Stimulated activated naive CD4-positive, alpha-beta T cell treated with Interleukin-2 at 50 U/mL for 16 hours (primary cell): ENCODE results near the gene CFAP58.
"Not testable (repeated sequence)": the region's sequence is repeated elsewhere in the genome, so short reads cannot be mapped to it uniquely, and the experiment has no call there.

Source experiments
- DNase-seq: peaks from one replicate; lab custom pipeline; 2025; lab: John Stamatoyannopoulos, UW

CFAP58 gene

DNA sequence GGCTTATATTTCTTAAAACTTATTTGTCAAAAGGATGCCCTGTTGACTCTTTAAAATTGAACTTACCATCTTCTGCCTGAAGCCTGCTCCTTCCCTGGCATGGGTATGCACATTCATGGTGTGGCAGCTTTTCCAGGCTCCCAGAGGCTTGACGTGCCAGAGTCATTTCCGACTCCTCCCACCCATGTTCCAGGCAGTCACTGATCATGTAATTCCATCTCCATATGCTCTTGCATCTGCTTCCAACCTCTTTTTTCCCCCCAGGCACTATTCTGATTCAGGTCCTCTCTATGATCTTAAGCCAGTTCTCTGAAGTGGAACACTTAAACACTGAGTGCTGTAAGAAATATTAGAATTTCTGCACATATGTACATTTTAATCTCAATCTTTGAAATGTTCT lies 82.2 kb downstream of the CFAP58 start:
- DNase-seq: no peak

DNA sequence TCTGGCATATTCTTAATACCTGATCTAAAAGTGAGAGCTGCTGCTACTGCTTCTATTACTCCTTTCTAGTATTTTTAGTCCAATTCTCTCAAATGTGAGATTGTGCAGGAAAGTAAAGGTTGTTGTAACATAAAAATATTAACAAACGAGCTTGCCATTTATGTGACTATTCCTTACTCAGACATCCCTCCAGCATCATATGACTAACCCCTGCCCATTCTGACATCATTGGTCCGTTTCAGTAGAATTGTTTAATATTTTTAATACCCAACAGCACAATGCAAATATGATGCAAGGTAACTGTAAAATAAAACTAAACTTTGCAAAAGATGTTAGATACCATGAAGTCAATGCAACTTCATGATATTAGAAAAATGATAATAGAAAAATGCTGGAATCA lies 83.6 kb downstream of the CFAP58 start:
- no peak for DNase-seq

DNA sequence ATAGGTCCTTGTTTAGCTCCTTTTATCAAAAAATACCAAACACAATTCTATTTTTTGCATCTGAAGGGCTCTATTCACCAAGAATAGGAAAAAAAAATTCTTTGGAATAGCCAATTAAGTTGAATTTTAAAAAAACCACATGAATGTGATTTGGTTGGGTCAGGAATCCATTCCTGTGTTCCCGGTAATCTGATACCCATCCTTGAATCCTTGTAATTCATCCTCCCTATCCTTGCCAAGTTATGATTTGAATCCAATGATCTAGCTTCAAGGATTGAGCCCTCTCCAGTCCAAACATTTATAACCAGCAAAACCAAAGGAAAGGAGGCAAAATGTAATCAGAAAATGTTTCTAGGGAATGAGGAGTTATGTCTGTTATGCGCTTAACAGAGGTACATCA lies 86.6 kb downstream of the CFAP58 start:
- no peak for DNase-seq

DNA sequence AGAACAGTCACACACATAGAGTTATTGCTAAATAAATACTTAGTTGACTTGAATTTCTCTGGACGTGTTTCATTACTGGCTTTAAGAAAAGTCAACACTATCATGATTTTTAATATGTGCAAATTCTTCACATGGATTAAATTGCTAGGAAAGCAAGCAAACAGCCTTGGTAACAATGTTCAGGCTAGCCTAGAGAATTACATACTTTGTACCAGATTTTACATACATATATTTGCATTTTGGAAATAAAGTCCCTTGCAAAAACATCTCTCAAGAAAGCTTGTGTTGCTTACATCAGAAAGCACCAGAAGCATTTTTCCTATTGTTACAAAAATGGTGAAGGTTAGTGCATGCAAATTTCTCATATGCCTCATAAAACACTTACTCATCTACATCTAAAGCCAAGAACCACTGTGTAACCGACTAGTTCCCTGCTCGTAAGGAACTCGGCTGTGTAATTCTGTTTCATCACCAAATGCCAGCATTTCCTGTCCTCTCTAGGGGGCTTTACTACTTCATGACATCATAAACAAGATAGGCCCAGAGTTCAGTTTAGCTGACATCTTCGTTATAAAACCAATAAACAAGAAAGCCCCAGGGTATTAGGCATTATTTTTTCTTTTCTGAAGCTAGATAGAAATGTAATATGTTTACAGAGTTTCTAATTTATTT lies 87.8 kb downstream of the CFAP58 start:
- DNase-seq: no peak

DNA sequence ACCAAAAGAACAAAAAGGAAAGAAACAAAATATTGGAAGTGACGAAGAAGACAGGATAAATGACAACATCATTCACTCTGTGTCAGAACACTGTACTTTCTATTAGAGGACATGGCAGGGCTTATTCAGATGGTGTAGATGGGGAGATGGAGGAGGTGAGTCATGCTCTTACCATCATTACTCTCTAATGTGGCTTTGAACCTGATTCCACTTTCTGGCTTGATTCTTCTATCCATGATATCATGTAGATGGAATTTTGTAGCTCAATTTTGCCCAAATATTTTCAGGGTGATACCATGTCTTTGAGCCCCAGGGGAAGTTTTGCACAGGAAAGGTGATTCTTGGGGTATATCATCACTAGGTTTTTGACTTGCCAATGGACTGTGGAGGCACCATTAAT lies 91.7 kb downstream of the CFAP58 start:
- no peak for DNase-seq

DNA sequence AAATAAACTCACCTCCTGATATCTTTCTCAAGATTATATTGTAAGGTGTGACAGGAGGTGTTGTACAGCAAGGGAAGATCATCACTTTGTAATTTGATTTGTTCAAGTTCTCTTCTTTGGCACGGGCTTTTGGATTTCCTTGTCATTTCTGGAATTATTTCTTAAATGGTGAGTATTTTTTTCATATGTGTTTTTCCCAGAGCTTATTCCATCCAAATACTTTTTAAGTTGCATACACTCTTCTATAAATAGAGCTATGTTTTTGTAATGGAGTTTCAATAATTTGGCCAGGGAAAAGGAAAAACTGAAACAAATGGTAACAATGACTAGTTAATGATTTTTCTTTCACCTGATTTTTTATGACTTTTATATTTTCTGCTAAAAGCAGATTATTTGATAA lies 92.5 kb downstream of the CFAP58 start:
- no peak for DNase-seq

DNA sequence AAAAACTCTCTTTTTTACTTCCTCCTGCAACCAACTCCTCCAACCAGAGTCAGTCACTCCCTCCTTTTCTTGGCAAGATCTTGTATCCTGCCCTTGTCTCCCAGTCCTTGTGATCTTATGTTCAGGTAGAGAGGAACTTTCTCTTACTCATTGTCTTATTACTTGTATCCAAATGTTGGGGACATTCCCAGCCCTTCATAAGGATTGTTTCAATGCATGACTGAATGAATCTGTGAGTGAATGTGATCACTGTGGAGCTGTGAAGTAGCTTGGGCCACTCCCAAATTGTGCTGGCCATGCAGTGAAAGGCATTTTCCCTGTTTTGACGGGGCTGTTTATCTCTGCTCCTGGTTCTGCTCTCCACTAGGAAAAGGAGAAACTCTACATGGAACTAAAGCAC lies 93.7 kb downstream of the CFAP58 start:
- no peak for DNase-seq

DNA sequence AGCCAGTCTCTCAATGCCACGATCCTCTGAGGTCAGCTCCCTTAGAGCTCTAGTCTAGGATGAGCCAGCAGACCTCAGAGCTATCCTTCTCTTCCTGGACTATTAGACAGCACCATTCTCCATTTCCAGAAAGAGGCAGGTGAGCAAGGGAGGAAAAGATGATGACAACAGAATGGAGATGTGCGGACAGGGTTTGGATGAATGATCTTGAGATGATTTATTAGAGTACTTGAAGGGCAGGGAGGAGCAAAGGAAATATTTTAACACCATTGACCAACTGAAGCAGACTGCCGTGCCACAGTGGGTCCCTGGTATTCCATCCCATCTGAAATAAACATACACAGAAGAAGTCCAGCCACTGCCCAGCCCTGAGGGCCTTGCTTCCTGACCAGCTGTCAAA lies 94.3 kb downstream of the CFAP58 start:
- DNase-seq: no peak

DNA sequence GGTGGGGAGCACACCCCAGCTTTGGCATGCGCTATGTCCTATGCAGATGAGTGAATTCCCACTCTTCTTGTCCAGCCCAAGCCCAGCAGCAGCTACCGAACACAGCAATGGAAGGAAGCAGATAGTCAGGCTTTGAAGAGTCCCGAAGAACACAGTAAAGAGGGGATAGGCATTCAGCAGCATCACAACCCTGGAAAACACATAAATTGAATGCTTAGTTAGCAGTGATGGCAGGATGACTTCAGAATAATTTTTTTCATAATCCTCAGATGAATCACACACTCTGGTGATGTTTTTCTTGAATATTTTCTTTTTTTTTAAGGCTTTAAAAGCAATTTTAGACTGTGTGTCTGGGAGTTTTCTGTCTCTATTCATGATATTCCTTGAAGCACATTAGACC lies 95.8 kb downstream of the CFAP58 start:
- DNase-seq: no peak

DNA sequence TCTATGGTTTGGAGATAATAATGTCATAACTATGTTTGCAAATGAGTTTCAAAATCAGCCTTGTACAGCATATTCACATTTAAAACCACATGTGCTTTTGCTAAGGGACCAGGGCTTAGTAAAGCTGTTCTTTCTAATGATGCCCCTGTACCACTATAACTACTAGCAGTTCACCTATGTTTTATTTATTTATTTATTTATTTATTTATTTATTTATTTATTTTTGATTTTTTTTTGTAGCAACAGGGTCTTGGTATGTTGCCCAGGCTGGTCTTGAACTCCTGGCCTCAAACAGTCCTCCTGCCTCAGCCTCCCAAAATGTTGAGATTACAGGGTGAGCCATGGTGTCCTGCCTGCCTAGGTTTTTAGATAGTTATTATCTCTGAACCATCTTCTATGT lies 96.9 kb downstream of the CFAP58 start:
- DNase-seq: no peak

DNA sequence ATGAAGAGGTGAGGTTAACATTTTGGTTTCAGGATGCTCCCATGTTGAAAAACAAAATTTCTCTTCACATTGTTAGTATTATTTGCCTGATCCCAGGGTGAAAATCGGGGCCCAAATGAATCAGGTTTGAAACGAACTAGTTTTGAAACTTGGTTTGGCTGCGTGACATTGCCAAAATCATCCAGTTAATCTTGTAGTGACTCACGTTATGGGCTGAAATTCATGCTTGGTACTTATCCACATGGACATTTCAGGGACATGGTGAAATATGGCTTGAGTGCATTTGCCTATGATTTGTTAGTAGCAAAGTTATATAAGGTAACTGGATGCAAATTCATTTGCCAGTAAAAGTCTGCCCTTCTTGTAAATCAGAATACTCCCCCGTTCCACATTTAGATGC lies 97.3 kb downstream of the CFAP58 start:
- no peak for DNase-seq

DNA sequence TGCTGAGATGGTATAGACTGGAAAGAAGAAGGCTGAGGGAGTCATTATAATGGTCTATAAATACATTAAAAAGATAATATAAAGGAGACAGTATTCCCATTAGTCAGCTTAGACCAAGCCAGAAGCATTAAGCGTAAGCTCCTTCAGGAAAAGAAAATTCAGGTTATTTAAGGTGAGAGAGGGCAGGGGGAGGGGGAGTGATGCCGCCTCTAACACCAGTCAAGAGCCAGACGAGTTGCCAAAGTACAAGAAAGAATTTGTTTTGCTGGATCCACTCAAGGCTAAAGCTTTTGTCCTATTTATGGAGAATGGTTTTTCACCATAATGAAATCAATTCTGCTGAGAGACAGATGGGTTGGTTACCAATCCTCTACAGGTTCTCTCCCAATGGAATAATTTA lies 99.3 kb downstream of the CFAP58 start:
- DNase-seq: no peak

DNA sequence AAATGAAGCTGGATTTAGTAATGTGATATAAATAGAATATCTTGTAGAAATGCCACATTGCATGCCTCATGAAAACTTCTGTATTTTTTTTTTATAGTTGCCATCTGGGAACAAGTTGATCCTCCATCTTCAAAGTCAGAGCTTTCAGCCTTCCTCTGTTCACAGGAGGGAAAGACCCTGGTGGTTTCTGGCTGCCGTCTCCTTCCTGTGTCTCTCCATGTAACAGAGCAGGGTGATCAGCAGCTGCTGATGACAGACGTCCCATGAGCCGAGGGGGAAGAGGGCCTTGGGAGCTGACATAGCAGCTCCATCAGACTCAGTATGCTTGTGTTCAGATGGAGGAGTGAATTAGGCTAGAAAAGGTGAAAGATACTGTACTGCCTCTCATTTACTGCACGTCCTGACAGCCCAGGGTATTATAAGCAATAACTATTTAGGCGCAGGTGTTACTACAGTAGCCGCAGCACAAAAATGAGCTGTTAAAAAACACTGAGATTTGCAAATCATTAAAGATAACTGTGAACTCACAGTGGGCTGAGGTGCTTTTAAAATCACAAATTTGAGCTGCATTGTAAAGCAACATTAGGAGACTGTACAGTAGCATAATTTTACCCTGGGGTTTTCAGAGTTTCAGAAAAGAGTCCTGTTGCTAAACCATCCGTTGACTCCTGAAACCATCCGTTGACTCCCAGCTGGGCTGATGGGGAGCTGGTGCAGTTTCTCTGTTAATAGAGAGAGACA lies 103.3 kb downstream of the CFAP58 start:
- DNase-seq: no peak

DNA sequence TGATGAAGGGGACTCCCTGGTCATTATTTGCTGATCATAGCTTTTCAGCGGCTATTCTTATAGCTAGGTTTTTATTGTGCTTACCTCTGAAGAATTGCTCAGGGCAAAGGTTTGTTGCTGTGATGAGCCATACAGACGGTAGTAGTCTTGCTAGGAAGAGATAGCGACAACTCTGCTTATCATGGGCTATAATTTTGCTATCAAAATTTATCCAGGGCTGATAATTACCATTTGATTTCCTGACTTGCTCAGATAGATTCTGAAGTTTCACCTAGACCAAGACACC lies 103.9 kb downstream of the CFAP58 start:
- no peak for DNase-seq

DNA sequence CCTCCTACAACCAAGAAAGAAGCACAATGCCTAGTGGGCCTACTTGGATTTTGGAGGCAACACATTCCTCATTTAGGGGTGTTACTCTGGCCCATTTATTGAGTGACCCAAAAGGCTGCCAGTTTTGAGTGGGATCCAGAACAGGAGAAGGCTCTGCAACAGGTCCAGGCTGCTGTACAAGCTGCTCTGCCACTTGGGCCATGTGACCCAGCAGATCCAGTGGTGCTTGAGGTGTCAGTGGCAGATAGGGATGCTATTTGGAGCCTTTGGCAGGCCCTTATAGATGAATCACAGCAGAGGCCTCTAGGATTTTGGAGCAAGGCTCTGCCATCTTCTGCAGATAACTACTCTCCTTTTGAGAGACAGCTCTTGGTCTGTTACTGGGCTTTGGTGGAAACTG lies 111.9 kb downstream of the CFAP58 start:
- not testable (repeated sequence) for DNase-seq

DNA sequence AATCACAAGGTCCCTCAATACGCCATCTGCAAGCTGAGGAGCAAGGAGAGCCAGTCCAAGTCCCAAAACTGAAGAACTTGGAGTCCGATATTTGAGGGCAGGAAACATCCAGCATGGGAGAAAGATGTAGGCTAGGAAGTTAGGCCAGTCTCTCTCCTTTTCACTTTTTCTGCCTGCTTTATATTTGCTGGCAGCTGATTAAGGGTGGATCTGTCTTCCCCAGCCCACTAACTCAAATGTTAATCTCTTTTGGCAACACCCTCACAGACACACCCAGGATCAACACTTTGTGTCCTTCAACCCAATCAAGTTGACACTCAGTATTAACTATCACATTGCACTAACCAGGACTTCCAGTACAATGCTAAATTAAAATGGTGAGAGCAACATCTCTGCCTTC lies 115.2 kb downstream of the CFAP58 start:
- not testable (repeated sequence) for DNase-seq

DNA sequence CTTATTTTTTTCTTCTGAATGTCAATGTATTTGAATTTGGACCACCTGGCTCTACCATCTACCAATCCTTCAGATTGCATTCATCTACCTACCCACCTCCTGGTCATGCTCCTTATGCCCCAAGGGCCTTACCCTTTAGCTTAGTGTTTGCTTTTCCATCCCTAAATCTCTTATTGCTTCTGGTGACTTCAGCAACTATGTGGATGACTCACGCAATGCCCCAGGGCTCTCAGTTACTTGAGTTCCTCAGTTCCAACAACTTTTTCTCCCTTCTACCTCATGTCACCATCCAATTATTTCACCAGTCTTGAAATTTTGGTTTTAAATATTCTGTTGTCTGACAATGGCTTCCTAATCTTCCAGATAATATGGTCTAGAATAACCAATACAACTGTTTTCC lies 118.9 kb downstream of the CFAP58 start:
- no peak for DNase-seq

DNA sequence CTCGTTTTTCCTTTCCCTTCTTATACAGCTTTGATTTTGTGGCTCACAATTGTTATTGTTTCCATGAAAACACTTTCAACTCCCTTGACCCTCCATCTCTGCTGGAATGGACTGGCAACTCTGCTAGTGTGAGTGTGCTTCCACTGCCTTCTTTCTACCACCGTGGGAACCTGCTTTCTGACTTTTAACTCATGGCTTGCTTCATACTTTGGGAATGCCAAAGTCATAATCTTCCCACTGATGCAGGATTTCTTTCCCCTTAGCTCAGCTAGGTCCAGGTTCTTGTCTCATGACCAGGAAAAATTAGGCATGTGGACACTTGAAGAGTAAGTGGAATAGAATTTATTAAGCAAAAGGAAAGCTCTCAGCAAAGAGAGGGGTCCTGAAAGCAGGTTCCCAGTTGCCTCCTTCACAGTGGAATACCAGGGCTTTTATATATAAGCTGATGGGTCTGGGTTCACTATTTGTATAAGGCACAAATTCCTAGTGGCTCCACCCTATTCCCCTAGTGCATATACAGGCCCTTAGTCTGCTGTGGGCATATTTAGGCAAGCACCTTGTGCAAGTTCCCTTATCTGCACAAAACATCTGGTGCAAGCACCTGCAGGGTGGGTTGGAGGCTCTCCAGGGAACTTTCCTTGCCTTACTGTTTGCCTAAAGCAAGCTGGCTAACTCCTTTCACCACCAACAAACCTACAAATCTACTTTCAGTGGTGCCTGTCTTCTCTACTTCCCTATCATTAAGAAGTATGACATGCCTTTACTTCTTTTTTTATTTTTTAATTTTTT lies 119.5 kb downstream of the CFAP58 start:
- no peak for DNase-seq

DNA sequence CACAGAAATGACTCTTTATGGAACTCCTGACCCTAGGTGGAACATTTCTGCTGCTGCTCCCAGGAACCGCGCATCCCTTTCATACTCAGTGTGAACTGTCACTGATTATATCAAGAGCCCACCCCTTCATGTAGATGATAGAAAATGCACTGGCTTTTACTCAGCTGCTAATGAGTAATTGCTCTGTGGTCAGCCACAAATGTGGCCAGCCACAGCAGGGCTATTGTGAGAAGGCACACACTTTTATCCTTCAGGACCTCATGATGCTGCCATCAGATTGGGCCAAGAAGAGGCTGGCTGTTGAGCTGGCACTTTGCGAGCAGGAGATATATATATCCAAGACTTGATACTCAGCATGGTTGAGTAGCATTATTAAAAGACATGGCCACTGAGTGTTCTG lies 124.7 kb downstream of the CFAP58 start:
- no peak for DNase-seq

DNA sequence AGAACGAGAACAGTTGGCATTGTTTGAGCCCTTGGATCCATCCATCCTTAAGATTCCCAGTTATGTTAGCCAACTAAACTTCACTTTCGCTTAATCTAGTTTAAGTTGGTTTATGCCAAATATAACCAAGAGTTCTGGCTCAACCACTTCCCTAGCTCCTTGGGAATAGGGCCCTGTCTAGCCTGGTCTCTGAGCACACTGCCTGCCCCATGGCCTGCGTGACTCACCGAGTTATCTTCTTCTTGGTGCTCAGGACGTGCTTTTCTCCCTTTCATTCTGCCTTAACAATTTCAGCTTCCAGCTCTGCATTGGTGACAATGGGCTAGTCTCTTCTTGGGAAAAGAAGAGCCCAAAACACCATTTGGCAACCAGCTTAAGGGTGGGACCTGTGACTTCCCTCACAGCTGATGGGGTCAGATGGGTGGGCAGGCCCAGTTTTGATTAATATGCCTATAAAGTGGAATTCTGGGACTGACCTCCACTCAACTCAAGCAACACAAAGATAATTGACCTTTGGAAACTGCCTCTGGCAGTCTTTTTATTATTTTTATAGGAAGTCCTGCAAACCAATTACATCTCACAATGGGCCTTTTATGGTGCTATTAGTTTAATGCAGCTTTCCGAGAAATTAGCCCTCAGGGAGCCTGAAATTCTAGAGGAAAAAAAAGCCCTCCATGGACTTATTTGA lies 126.4 kb downstream of the CFAP58 start:
- DNase-seq: no peak

DNA sequence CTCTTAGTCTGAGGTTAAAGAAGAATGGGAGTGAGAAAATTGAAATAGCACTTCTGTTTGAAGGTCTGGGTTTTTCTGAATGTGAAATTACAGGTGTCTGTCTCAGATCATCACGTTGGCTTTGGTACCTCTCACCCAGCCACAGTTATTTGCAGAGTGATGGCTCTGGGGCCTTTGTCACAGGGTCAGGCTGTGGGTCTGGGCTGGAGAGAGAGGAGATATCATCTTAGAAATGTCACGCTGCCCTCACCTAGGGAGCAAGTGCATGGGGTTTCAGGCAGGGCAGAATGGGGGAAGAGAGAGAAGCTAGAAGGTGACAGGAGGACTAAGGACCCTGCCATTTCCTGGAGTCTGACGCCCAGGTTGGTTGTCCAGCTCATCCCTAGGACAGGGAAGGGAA lies 127.2 kb downstream of the CFAP58 start:
- DNase-seq: no peak

DNA sequence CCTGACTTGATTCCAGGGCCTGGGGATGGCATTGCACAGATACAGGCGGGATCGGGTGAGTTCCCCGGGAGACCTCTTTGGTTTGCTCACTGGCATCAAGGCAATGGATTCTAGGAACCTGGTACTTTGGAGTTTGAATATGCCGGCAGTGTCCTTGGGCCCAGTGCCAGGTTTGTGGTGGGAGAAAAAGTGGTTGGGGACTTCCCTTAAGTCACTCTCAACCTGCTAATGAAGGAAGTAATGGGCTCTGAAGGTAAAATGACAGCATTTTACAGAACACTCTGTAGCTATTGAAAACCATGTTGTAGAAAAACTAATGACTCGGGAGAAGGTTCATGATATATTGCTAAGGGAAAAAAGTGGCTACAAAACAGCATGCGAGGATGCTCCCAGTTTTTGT lies 129.9 kb downstream of the CFAP58 start:
- no peak for DNase-seq

DNA sequence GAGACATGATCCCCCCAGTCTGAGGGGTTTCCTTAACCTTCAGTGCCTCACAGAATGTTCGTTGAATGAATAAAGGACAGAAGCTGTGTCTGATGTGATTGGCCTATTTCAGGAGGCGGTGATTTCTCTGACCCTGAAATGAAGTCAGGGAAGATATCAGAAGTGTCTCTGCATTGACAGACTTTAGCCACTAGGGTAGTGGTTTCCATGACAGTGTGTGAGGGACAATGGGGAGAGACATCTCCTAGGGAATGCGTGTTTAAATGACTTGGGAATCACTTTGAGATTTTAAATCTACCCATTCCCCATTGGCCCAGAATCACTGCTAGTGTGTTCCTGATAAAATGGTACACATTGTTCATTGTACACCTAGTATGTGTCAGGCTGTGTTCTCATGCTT lies 132.0 kb downstream of the CFAP58 start:
- DNase-seq: no peak
